ENCODE results near the gene ITCH.

DNA sequence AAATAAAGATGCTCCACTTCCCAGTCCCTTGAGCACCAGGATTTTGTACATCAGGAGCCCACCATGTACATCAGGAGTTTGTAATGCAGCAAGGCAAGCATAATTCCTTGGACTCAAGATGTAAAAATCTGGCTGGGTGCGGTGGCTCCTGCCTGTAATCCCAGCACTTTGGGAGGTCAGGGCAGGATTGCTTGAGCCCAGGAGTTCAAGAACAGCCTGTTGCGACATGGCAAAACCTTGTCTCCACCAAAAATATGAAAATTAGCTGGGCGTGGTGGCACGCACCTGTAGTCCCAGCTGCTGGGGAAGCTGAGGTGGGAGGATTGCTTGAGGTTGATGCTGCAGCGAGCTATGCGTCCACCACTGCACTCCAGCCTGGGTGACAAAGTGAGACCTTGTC lies 179.4 kb downstream of the ITCH start:
- TF ChIP-seq, protein P1, sequence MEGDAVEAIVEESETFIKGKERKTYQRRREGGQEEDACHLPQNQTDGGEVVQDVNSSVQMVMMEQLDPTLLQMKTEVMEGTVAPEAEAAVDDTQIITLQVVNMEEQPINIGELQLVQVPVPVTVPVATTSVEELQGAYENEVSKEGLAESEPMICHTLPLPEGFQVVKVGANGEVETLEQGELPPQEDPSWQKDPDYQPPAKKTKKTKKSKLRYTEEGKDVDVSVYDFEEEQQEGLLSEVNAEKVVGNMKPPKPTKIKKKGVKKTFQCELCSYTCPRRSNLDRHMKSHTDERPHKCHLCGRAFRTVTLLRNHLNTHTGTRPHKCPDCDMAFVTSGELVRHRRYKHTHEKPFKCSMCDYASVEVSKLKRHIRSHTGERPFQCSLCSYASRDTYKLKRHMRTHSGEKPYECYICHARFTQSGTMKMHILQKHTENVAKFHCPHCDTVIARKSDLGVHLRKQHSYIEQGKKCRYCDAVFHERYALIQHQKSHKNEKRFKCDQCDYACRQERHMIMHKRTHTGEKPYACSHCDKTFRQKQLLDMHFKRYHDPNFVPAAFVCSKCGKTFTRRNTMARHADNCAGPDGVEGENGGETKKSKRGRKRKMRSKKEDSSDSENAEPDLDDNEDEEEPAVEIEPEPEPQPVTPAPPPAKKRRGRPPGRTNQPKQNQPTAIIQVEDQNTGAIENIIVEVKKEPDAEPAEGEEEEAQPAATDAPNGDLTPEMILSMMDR (IDR thresholded peaks at IDR 0.05) = no peak
- no peak for TF ChIP-seq POLR2A (IDR thresholded peaks at IDR 0.05; ENCODE audit: low read depth)
- no peak for TF ChIP-seq EP300 (IDR thresholded peaks at IDR 0.05)
